Inflammatory macrophage treated with lipopolysaccharide for 1 hour (primary cell): ENCODE measurements around the gene DUSP19.

Source experiments
- DNase-seq, 2 donors: peaks; one replicate each; pipeline ENCODE4 v3.0.0-alpha.2; 2020 to 2022

The DUSP19 gene

DNA sequence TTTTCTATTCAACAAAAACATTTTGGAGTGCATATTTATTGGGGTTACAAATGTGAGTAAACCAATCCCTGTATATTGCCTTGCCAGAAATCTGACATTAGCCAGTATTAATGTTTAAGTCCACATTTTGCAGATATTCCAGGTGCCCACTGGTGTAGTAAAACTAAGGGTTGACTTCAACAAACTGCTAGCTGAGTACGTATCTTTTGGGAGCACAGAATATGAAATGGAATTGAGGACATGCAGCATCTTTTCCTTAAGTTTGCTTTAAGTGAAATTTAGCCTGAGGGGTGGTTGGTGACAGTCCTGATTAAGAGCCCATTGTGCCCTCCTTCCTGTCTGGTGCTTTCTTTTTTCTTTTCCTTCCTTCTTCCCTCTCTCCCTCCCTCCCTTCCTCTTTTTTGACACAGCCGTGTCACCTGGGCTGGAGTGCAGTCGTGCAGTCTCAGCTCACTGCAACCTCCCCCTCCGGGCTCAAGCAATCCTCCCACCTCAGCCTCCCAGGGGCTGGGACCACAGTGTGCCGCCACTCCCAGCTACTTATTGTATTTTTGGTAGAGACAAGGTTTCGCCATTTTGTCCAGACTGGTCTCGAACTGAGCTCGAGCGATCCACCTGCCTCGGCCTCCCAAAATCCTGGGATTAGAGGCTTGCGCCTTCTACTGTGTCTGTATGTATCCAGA is 47.3 kb downstream of the DUSP19 start:
- no peak for DNase-seq

GRCh38 chr2:183126635-183127034 is 48.1 kb downstream of the DUSP19 start:
- DNase-seq = no peak

- DNase-seq = no peak
Measured at GRCh38 chr2:183134016-183134415, 55.5 kb downstream of the DUSP19 start.

- DNase-seq = no peak
Measured at GRCh38 chr2:183148955-183149354, 70.4 kb downstream of the DUSP19 start.

DNA sequence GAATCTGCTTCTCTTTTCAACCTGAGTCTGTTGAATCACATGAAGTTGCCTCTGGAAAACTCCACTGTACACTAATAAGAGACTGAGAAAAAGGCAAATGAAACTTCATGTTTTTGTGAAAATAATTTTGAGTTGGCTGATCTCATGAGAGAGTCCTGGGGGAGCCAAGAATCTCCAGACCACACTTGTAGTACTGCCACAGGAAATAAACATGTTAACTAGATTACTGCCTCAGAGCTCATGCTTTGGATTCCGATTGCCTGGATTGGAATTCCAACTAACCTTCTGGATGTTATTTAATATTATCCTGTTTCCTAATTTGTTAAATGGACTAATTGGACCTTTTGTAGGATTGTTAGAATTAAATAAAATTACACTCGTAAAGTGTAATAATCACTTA is 70.9 kb downstream of the DUSP19 start:
- DNase-seq = no peak
